Measurements from ENCODE around the gene TJP3.

Gene TJP3

GRCh38 chr19:3670796-3671679 is 37.1 kb upstream of the TJP3 start:
- no peak for DNase-seq (ENCODE audit: low read depth in 4 of 4, low spot score in 1 of 4)

GRCh38 chr19:3671680-3672574 is 36.3 kb upstream of the TJP3 start:
- DNase-seq (ENCODE audit: low read depth in 4 of 4, low spot score in 1 of 4), result no peak

- DNase-seq (ENCODE audit: low read depth in 4 of 4, low spot score in 1 of 4), result no peak
Observed at GRCh38 chr19:3672575-3672948, 35.6 kb upstream of the TJP3 start.

GRCh38 chr19:3672993-3673392 is 35.2 kb upstream of the TJP3 start:
- no peak for DNase-seq (ENCODE audit: low read depth in 4 of 4, low spot score in 1 of 4)

- no peak for DNase-seq (ENCODE audit: low read depth in 4 of 4, low spot score in 1 of 4)
Observed at GRCh38 chr19:3673506-3674439, 34.4 kb upstream of the TJP3 start.

- DNase-seq (ENCODE audit: low read depth in 4 of 4, low spot score in 1 of 4), result no peak
Observed at GRCh38 chr19:3674784-3675543, 33.2 kb upstream of the TJP3 start.

GRCh38 chr19:3678188-3678587 is 30.0 kb upstream of the TJP3 start:
- no peak for DNase-seq (ENCODE audit: low read depth in 4 of 4, low spot score in 1 of 4)

GRCh38 chr19:3679138-3679537 is 29.0 kb upstream of the TJP3 start:
- no peak for DNase-seq (ENCODE audit: low read depth in 4 of 4, low spot score in 1 of 4)

- no peak for DNase-seq (ENCODE audit: low read depth in 4 of 4, low spot score in 1 of 4)
Observed at GRCh38 chr19:3679581-3679980, 28.6 kb upstream of the TJP3 start.

- no peak for DNase-seq (ENCODE audit: low read depth in 4 of 4, low spot score in 1 of 4)
Observed at GRCh38 chr19:3680939-3681338, 27.2 kb upstream of the TJP3 start.

- no peak for DNase-seq (ENCODE audit: low read depth in 4 of 4, low spot score in 1 of 4)
Observed at GRCh38 chr19:3682286-3682685, 25.9 kb upstream of the TJP3 start.

GRCh38 chr19:3682741-3683404 is 25.3 kb upstream of the TJP3 start:
- no peak for DNase-seq (ENCODE audit: low read depth in 4 of 4, low spot score in 1 of 4)

- no peak for DNase-seq (ENCODE audit: low read depth in 4 of 4, low spot score in 1 of 4)
Observed at GRCh38 chr19:3683405-3684053, 24.7 kb upstream of the TJP3 start.

GRCh38 chr19:3684054-3684816 is 23.9 kb upstream of the TJP3 start:
- no peak for DNase-seq (ENCODE audit: low read depth in 4 of 4, low spot score in 1 of 4)

GRCh38 chr19:3684817-3685410 is 23.3 kb upstream of the TJP3 start:
- DNase-seq (ENCODE audit: low read depth in 4 of 4, low spot score in 1 of 4), result no peak

- DNase-seq (ENCODE audit: low read depth in 4 of 4, low spot score in 1 of 4), result no peak
Observed at GRCh38 chr19:3687393-3687773, 20.8 kb upstream of the TJP3 start.

- no peak for DNase-seq (ENCODE audit: low read depth in 4 of 4, low spot score in 1 of 4)
Observed at GRCh38 chr19:3687774-3688706, 20.1 kb upstream of the TJP3 start.

Measured in stimulated activated CD4-positive, alpha-beta T cell treated with anti-CD3 and anti-CD28 coated beads, Interleukin-1b, Interleukin-23, amount 100 ng/mL, for 24 hours (primary cell).